Stimulated activated CD4-positive, alpha-beta T cell treated with anti-CD3 and anti-CD28 coated beads, Interleukin-2, amount 100 ng/mL, for 48 hours (primary cell): ENCODE results near the gene TMEM89.
A peak's percentile ranks its signal among the peaks of the same experiment; 100 is the strongest.

ENCODE experiments used
- DNase-seq, 2 donors: peaks; one replicate each; pipeline ENCODE4 v3.0.0-alpha.2; 2020

TMEM89 gene, protein sequence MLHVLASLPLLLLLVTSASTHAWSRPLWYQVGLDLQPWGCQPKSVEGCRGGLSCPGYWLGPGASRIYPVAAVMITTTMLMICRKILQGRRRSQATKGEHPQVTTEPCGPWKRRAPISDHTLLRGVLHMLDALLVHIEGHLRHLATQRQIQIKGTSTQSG

GRCh38 chr3:48621461-48621869 is at the start of gene TMEM89:
TSS of gene TMEM89 (minus strand) at chr3:48621769. CDS start at chr3:48621756, 13 bp downstream.
- no peak for DNase-seq

DNA sequence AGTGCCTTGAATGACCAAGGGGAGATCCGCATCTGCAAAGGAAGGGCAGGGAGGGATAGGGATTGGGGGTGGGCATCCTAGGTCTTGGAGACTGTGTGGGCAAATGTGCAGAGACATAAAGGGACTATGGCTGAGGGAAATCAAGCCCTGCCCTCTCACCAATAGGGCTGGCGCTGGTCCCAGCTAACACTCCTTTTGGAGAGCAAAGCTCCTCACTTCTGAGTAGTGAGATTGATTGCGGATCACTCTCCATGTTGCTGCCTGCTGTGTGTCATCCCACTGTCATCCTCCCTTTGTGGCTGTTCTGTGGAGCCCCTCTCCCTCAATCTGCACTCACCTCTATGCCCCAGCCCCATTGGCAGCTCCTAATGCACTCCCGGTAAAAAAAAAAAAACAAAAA is 43.4 kb upstream of the TMEM89 start:
- no peak for DNase-seq

DNA sequence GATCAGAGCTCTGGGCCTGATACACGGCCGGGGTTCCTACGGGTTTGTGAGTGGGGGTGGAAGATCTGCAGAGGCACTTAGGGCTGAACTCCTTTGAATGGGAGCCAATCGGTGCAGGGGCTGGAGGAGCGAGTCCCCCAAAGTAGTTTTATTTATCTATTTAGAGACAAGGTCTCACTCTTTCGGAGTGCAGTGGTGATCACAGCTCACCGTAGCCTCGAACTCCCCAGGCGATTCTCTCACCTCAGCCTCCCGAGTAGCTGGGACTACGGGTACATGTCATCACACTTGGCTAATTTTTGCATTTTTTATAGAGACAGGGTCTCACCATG is 42.7 kb upstream of the TMEM89 start:
- DNase-seq, result no peak

- DNase-seq, result peak; percentile 90 to 94
Observed at GRCh38 chr3:48663489-48664312, 42.1 kb upstream of the TMEM89 start.

GRCh38 chr3:48662753-48663488 is 41.4 kb upstream of the TMEM89 start, which contains the start of gene CELSR3:
TSS of gene CELSR3 (minus strand) at chr3:48662886. CDS start at chr3:48662634, 252 bp downstream.
- DNase-seq, result peak; percentile 51 to 52

DNA sequence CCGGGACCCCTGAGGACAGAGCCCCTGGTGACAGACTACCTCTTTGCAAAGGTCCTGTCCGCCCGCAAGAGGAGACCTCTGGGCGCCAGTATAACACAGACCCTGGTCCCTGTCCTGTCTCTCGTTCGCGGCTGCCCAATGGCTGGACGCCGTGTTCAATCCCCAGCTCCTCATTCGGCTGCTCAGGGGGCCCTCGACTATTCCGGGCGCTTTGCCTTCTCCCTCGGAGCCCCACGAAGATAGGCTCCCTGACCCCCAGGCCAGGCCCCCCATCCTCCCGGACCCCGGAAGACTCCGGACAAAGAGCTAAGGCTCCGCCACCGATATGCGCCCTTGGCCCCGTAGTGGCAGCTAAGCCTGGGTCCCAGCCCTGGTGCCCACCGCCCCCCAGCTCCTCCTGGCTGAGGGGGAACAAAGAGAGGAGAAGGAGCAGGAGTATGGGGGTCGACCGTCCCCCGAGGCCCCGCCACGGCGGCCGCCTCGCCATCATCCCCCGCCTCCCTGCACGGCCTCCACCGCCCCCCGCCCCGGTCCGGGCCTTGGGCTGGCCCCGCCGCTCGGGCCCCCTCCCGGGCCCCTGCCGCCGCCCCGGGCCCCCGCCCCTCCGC is 40.7 kb upstream of the TMEM89 start:
- no peak for DNase-seq

- DNase-seq, result peak; percentile 70 to 77
Observed at GRCh38 chr3:48661501-48662144, 40.1 kb upstream of the TMEM89 start.

DNA sequence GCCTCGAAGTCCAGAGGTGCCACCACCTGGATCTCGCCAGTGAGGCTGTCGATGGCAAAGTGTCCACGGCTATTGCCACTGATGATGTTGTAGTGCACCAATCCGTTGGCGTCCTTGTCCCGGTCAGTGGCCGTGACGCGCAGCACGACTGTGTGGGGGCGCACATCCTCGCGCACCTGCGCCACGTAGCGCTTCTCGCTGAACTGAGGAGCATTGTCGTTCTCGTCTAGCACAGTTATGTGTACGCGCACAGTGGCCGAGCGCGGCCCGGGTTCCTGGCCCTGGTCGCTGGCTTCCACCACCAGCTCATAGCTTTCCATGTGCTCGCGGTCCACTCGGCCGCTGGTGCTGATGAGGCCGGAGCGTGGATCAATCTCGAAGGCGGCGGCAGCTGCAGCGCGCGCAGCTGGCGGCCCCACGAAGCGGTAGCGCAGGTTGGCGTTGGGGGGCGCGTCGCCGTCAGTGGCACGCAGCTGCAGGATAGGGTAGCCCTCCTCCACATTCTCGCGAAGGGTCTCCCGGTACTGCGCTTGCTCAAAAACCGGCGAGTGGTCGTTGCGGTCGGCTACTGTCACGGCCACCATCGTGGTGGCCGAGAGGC is 39.3 kb upstream of the TMEM89 start:
- DNase-seq, result no peak

DNA sequence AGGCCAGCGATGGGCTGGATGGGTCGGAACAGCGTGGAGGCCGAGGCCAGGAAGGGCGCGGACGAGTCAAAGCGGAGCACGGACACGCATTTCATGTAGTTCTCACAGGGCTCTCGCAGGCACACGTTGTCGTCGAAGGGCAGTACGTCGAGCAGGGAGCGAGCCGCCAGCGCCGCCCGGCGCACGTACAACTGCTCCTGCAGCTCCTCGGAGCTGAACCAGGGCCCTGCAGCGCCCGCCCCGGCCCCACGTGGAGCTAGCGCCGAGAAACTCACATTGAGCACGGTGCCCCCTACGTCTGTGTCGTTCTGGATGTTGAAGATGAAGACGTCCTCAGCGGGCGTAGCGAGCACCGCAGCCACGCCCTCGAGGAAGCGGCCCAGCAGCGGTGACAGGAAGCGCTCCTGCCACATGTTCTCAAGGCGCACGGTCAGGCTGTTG is 35.3 kb upstream of the TMEM89 start:
- DNase-seq, result peak in 1 of 2 donors; percentile 20

GRCh38 chr3:48656061-48656840 is 34.7 kb upstream of the TMEM89 start:
- DNase-seq, result peak; percentile 79 to 84

DNA sequence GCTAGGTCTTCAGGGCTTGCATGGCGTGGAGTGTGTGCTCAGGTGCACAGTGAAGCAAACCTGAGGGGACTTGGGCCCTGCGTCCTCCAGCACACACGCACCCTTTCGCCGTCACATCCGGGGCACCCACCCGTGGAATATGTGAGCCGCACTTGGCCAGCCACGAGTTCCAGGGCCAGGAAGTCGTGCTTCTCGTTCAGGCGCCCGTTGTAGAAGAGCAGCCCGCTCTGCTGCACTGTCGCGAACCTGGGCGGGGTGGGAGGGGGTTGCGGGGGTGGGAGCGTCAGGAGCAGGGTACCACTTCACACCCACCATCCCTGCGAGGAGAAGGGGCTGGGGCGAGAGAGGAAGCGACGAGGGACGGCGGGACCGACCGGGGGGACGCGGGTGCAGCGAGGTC is 34.0 kb upstream of the TMEM89 start:
- DNase-seq, result peak in 1 of 2 donors; percentile 39

- no peak for DNase-seq
Observed at GRCh38 chr3:48655063-48655462, 33.5 kb upstream of the TMEM89 start.

- no peak for DNase-seq
Observed at GRCh38 chr3:48652923-48653715, 31.6 kb upstream of the TMEM89 start.

GRCh38 chr3:48651771-48652170 is 30.2 kb upstream of the TMEM89 start:
- no peak for DNase-seq

DNA sequence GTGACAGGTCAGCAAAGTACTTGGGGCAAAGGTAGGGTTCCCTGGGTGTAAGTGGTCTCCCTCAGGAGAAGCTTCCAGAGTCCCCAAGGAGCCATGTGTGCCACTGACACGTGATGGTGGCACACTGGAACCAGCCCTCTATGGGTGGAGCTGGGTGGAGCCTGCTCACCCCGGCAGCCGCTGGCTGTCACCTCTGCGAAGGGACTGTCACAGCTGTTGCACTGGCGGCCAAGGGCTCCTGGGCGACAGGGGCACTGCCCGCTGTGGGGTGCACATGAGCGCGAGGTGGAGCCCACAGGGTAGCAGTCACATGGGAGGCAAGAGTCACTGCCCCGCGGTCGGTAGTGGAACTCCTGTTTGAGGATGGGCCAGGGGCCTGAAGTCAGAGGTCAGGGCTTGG is 29.2 kb upstream of the TMEM89 start:
- no peak for DNase-seq

GRCh38 chr3:48648188-48648850 is 26.8 kb upstream of the TMEM89 start:
- DNase-seq, result no peak

DNA sequence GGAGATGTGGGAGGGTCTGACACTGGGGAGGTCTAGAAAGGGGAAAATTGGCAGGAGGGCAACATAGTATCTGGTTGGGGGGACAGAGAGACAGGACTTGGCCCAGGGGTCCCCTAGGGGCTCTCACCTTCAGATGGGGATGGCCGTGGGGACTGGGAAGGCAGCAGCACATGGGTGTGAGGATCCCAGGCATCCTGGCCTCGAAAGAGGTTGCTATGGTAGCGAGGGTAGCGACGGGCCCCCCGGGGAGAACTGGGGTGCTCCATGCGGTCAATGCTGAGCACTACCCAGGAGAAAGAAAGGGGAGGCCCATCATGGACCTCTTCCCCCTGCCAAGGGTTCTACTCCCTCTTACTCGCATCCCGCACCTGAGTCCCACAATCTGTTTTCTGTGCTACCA is 26.1 kb upstream of the TMEM89 start:
- no peak for DNase-seq

GRCh38 chr3:48644898-48645760 is 23.6 kb upstream of the TMEM89 start:
- no peak for DNase-seq

- no peak for DNase-seq
Observed at GRCh38 chr3:48642605-48643004, 21.0 kb upstream of the TMEM89 start.
